Measurements from ENCODE around the gene BANP.

BANP gene

DNA sequence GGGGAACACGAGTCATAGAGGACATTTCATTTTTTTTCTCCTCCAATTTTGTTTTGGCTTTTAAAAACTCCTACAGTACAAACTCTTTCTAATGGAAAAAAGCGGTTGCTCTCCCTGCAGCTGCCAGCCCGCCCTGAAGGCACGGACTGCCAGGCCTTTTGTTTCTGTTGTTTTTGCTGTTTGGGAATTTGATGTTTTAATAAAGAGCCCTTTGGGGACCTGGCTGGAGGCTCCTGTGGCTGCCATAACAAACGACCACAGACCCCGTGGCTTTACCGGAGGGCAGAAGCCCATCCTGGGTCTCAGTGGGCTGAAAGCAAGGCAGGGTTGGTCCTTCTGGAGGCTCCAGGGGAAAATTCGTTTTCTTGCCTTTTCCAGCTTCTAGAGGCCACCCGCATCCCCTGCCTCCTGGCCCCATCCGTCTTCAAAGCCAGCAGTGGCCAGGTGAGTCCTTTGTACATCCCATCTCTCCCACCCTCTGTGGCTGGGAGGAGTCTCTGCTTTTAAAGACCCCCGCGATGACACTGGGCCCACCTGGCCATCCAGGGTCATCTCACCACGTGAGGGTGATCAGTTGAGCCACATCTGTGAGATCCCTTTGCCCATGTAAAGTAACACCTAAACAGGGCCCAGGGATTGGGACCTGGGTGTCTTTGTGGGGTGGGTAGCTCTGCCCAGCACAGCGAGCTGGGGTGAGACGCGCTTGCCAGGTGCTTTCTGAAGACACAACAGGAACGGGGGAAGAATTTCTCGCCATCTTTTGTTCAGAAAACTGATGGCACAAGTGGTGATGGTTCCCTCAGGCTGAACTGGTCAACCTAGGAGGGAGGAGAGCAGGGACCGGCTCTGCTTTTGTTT is 113.9 kb downstream of the BANP start:
- TF ChIP-seq MEIS1 (CRISPR knock-in tag; IDR thresholded peaks at IDR 0.05; ENCODE audit: borderline replicate concordance) (no peak), OSR2 (tag by site-specific recombination; IDR thresholded peaks at IDR 0.05) (no peak), ZFP41 (tag by site-specific recombination; IDR thresholded peaks at IDR 0.05; ENCODE audit: borderline replicate concordance) (no peak), ZNF221 (tag by site-specific recombination; IDR thresholded peaks at IDR 0.05; ENCODE audit: borderline replicate concordance) (no peak), ZBTB21 (tag by site-specific recombination; IDR thresholded peaks at IDR 0.05) (no peak), ZNF48 (tag by site-specific recombination; IDR thresholded peaks at IDR 0.05) (no peak), ZBTB7A (tag by site-specific recombination; IDR thresholded peaks at IDR 0.05; ENCODE audit: low read depth) (no peak), KLF7 (tag by site-specific recombination; IDR thresholded peaks at IDR 0.05; ENCODE audit: borderline replicate concordance) (no peak), MZF1 (tag by site-specific recombination; IDR thresholded peaks at IDR 0.05; ENCODE audit: borderline replicate concordance) (no peak), ZNF266 (tag by site-specific recombination; IDR thresholded peaks at IDR 0.05; ENCODE audit: low read depth) (no peak), ZSCAN16 (tag by site-specific recombination; IDR thresholded peaks at IDR 0.05) (no peak), ZNF214 (tag by site-specific recombination; IDR thresholded peaks at IDR 0.05; ENCODE audit: borderline replicate concordance) (no peak), YY1 (tag by site-specific recombination; IDR thresholded peaks at IDR 0.05) (no peak), ZNF664 (tag by site-specific recombination; IDR thresholded peaks at IDR 0.05) (no peak), MYNN (tag by site-specific recombination; IDR thresholded peaks at IDR 0.05; ENCODE audit: borderline replicate concordance) (no peak)
- TF ChIP-seq, protein P1, sequence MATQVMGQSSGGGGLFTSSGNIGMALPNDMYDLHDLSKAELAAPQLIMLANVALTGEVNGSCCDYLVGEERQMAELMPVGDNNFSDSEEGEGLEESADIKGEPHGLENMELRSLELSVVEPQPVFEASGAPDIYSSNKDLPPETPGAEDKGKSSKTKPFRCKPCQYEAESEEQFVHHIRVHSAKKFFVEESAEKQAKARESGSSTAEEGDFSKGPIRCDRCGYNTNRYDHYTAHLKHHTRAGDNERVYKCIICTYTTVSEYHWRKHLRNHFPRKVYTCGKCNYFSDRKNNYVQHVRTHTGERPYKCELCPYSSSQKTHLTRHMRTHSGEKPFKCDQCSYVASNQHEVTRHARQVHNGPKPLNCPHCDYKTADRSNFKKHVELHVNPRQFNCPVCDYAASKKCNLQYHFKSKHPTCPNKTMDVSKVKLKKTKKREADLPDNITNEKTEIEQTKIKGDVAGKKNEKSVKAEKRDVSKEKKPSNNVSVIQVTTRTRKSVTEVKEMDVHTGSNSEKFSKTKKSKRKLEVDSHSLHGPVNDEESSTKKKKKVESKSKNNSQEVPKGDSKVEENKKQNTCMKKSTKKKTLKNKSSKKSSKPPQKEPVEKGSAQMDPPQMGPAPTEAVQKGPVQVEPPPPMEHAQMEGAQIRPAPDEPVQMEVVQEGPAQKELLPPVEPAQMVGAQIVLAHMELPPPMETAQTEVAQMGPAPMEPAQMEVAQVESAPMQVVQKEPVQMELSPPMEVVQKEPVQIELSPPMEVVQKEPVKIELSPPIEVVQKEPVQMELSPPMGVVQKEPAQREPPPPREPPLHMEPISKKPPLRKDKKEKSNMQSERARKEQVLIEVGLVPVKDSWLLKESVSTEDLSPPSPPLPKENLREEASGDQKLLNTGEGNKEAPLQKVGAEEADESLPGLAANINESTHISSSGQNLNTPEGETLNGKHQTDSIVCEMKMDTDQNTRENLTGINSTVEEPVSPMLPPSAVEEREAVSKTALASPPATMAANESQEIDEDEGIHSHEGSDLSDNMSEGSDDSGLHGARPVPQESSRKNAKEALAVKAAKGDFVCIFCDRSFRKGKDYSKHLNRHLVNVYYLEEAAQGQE (tag by site-specific recombination; IDR thresholded peaks at IDR 0.05) = no peak
- TF ChIP-seq, protein P2, sequence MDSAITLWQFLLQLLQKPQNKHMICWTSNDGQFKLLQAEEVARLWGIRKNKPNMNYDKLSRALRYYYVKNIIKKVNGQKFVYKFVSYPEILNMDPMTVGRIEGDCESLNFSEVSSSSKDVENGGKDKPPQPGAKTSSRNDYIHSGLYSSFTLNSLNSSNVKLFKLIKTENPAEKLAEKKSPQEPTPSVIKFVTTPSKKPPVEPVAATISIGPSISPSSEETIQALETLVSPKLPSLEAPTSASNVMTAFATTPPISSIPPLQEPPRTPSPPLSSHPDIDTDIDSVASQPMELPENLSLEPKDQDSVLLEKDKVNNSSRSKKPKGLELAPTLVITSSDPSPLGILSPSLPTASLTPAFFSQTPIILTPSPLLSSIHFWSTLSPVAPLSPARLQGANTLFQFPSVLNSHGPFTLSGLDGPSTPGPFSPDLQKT (IDR thresholded peaks at IDR 0.05; ENCODE audit: borderline replicate concordance, low read depth, low read length) = no peak
- peaks cover 0 to 24% of the 10 kb centered on the region in 2 experiments; a peak in 1 of 3 replicates for H3K36me3 ChIP-seq (ENCODE audit: control insufficient read depth in 2 of 2, insufficient read depth in 1 of 2, low read length in 2 of 2)
- no peaks in the 10 kb centered on the region for H3K9me3 ChIP-seq (ENCODE audit: control insufficient read depth, insufficient read depth, low read depth, low read length)
- no peak overlapping the region for H3K4me3 ChIP-seq (ENCODE audit: low read depth, low read length)
- no peak overlapping the region for H3K27ac ChIP-seq (ENCODE audit: extremely low read depth, low read depth, low read length)
- H3K4me1 ChIP-seq (ENCODE audit: control insufficient read depth, insufficient read depth, low read length) = no peaks in the 10 kb centered on the region
- POLR2A ChIA-PET = no interaction called here
- CTCF ChIA-PET = no interaction called here

DNA sequence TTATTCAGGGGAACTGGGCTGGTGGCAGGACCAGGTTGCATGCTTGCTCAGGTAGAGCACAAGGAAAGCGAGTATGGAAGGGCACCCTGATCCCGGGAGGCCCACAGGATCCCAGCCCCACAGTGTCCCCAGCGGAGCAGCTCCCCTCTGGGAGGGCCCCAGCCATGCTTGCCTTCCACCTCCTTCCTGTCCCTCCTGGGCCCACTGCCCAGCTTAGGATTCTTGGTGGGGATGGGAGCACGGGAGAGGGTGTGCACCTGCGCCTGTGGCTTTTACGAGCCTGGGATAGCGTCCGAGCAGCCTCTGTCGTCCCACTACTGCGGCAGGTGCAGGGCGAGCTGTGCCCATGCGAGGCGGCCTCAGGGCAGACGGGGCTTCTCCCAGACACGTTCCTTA is 114.5 kb downstream of the BANP start:
- ChIA-PET CTCF (no interaction called here), POLR2A (no interaction called here)
- no peaks in the 10 kb centered on the region for H3K4me1 ChIP-seq (ENCODE audit: control insufficient read depth, insufficient read depth, low read length)
- no peak overlapping the region for H3K27ac ChIP-seq (ENCODE audit: extremely low read depth, low read depth, low read length)
- H3K9me3 ChIP-seq (ENCODE audit: control insufficient read depth, insufficient read depth, low read depth, low read length) = no peaks in the 10 kb centered on the region
- H3K36me3 ChIP-seq (ENCODE audit: control insufficient read depth in 2 of 2, insufficient read depth in 1 of 2, low read length in 2 of 2) = peaks cover 0 to 22% of the 10 kb centered on the region in 2 experiments; a peak in 1 of 3 replicates
- H3K4me3 ChIP-seq (ENCODE audit: low read depth, low read length) = no peak overlapping the region
- no peak for TF ChIP-seq SP2 (tag by site-specific recombination; IDR thresholded peaks at IDR 0.05)
- no peak for TF ChIP-seq GFI1B (tag by site-specific recombination; IDR thresholded peaks at IDR 0.05)
- TF ChIP-seq ZNF623 (tag by site-specific recombination; IDR thresholded peaks at IDR 0.05) = no peak
- no peak for TF ChIP-seq PRDM2 (tag by site-specific recombination; IDR thresholded peaks at IDR 0.05; ENCODE audit: borderline replicate concordance)
- no peak for TF ChIP-seq ZNF747 (tag by site-specific recombination; IDR thresholded peaks at IDR 0.05)
- TF ChIP-seq ZNF169 (tag by site-specific recombination; IDR thresholded peaks at IDR 0.05) = no peak
- TF ChIP-seq ZNF174 (tag by site-specific recombination; IDR thresholded peaks at IDR 0.05) = no peak
